ENCODE data around the gene SDK1. TPM values are rescaled to one million over a fixed set of nuclear protein-coding genes. Genes with fewer than 3 reads are reported as not detected.
A peak's percentile ranks its signal among the peaks of the same experiment; 100 is the strongest.

The SDK1 gene
- total RNA-seq, 1 donor from 2014 or later = 0.16 TPM

- Mint-ChIP-seq H3K4me1 (no peaks in the 10 kb centered on the region), H3K9me3 (no peaks in the 10 kb centered on the region), H3K4me3 (no peak overlapping the region), H3K27me3 (peaks cover 2% of the 10 kb centered on the region), H3K27ac (no peak overlapping the region), H3K36me3 (ENCODE audit: low read depth) (no peaks in the 10 kb centered on the region)
- intact Hi-C loops (cut with micrococcal nuclease) = no loop called here
- DNase-seq = no peak
Observed at GRCh38 chr7:3657206-3657605, 356.2 kb downstream of the SDK1 start.

GRCh38 chr7:3668743-3669142, 367.7 kb downstream of the SDK1 start:
- no peaks in the 10 kb centered on the region for H3K4me1 Mint-ChIP-seq
- no peaks in the 10 kb centered on the region for H3K9me3 Mint-ChIP-seq
- H3K27me3 Mint-ChIP-seq = peaks cover 3% of the 10 kb centered on the region
- intact Hi-C loops (cut with micrococcal nuclease) = no loop called here
- no peaks in the 10 kb centered on the region for H3K36me3 Mint-ChIP-seq (ENCODE audit: low read depth)
- no peak for DNase-seq
- H3K4me3 Mint-ChIP-seq = no peak overlapping the region
- no peak overlapping the region for H3K27ac Mint-ChIP-seq

- no peak for DNase-seq
- peaks cover 3% of the 10 kb centered on the region for H3K27me3 Mint-ChIP-seq
- H3K27ac Mint-ChIP-seq = no peak overlapping the region
- intact Hi-C loops (cut with micrococcal nuclease) = loop anchor here (5.0 to 10.0 kb wide), 2 partner anchors 369 to 806 kb away; partner anchors contain the start of gene SDK1
- H3K9me3 Mint-ChIP-seq = no peaks in the 10 kb centered on the region
- no peak overlapping the region for H3K4me3 Mint-ChIP-seq
- H3K4me1 Mint-ChIP-seq = no peaks in the 10 kb centered on the region
- H3K36me3 Mint-ChIP-seq (ENCODE audit: low read depth) = no peaks in the 10 kb centered on the region
Observed at GRCh38 chr7:3670898-3671297, 369.8 kb downstream of the SDK1 start.

GRCh38 chr7:3673524-3673923, 372.5 kb downstream of the SDK1 start:
- no peaks in the 10 kb centered on the region for H3K27me3 Mint-ChIP-seq
- H3K36me3 Mint-ChIP-seq (ENCODE audit: low read depth) = no peaks in the 10 kb centered on the region
- peak; percentile 80 for DNase-seq
- no peaks in the 10 kb centered on the region for H3K9me3 Mint-ChIP-seq
- no peak overlapping the region for H3K4me3 Mint-ChIP-seq
- intact Hi-C loops (cut with micrococcal nuclease) = loop anchor here (5.0 to 10.0 kb wide), 2 partner anchors 371 to 809 kb away; partner anchors contain the start of gene SDK1
- H3K4me1 Mint-ChIP-seq = no peaks in the 10 kb centered on the region
- no peak overlapping the region for H3K27ac Mint-ChIP-seq

GRCh38 chr7:3678314-3678810, 377.3 kb downstream of the SDK1 start:
- no peaks in the 10 kb centered on the region for H3K9me3 Mint-ChIP-seq
- intact Hi-C loops (cut with micrococcal nuclease) = loop anchor here (10.0 kb wide), 1 partner anchor 814 kb away; no protein-coding TSS in a partner anchor
- no peaks in the 10 kb centered on the region for H3K4me1 Mint-ChIP-seq
- H3K27ac Mint-ChIP-seq = no peak overlapping the region
- peaks cover 3% of the 10 kb centered on the region for H3K27me3 Mint-ChIP-seq
- no peak overlapping the region for H3K4me3 Mint-ChIP-seq
- DNase-seq = no peak
- H3K36me3 Mint-ChIP-seq (ENCODE audit: low read depth) = no peaks in the 10 kb centered on the region

- no peak overlapping the region for H3K4me3 Mint-ChIP-seq
- H3K27me3 Mint-ChIP-seq = peaks cover 3% of the 10 kb centered on the region
- H3K36me3 Mint-ChIP-seq (ENCODE audit: low read depth) = no peaks in the 10 kb centered on the region
- no peak for DNase-seq
- no peaks in the 10 kb centered on the region for H3K4me1 Mint-ChIP-seq
- intact Hi-C loops (cut with micrococcal nuclease) = no loop called here
- H3K9me3 Mint-ChIP-seq = no peaks in the 10 kb centered on the region
- H3K27ac Mint-ChIP-seq = no peak overlapping the region
Observed at GRCh38 chr7:3682028-3682710, 381.1 kb downstream of the SDK1 start.

GRCh38 chr7:3683546-3684539, 382.8 kb downstream of the SDK1 start:
- DNase-seq = no peak
- Mint-ChIP-seq H3K4me3 (no peak overlapping the region), H3K4me1 (no peaks in the 10 kb centered on the region), H3K27me3 (peaks cover 3% of the 10 kb centered on the region), H3K9me3 (no peaks in the 10 kb centered on the region), H3K36me3 (ENCODE audit: low read depth) (no peaks in the 10 kb centered on the region), H3K27ac (no peak overlapping the region)
- intact Hi-C loops (cut with micrococcal nuclease) = no loop called here

DNA sequence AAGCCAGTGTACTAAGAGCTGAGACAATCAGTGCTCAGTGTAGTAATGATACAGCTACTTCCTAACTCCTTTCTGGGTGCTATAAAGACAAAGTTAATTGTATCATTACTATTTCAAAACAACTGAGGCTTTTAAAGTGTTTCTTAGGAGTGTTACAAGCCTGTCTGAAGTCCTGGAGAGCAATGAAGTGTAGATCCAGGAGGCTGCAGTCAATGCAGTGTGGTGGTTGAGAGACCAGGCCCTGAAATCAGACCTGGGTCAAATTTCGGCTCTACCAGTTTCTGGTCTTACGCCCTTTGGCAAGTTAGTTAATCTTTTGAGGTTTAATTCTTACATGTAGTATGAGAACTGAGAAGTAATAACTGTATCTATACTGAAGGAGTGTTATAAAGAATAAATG, 387.0 kb downstream of the SDK1 start:
- intact Hi-C loops (cut with micrococcal nuclease) = no loop called here
- Mint-ChIP-seq H3K9me3 (no peaks in the 10 kb centered on the region), H3K4me3 (no peak overlapping the region), H3K36me3 (ENCODE audit: low read depth) (no peaks in the 10 kb centered on the region), H3K27ac (no peak overlapping the region), H3K27me3 (peaks cover 5% of the 10 kb centered on the region), H3K4me1 (no peaks in the 10 kb centered on the region)
- peak; percentile 20 for DNase-seq

- intact Hi-C loops (cut with micrococcal nuclease) = no loop called here
Observed at GRCh38 chr7:3688842-3689241, 387.8 kb downstream of the SDK1 start.

DNA sequence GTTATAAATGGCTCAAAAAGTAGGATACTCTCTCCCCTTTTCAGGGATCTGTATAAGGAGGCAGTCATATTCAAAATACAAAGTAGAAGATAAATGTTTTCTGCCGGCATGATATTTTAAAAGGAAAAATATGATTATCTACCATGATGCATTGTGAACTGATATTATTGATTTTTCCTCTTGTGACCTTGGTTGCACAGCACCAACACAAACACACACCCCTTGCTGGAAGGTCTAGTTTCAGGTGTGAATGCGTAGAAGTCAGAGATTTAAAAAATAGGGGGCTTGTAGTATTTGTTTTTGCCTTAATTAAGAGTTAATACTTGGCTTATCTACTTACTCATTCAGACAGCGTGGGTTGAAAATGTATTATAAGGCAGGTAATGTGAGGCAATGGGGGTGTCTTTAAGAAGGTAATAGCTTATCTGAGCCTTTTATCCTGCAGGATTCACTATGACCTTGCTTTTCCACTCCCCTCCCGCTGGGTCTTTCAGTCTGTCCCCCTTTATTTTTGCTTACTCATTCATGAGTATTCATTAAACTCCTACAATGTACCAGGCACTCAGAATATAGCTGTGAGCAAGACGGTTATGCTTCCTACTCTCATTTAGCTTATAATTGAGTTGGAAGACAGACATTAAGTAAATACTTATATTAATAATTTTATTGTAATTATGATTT, 390.6 kb downstream of the SDK1 start:
- Mint-ChIP-seq H3K36me3 (ENCODE audit: low read depth) (no peaks in the 10 kb centered on the region), H3K4me3 (no peak overlapping the region), H3K9me3 (no peaks in the 10 kb centered on the region), H3K4me1 (no peaks in the 10 kb centered on the region), H3K27ac (no peak overlapping the region), H3K27me3 (peaks cover 14% of the 10 kb centered on the region)
- DNase-seq = no peak
- intact Hi-C loops (cut with micrococcal nuclease) = no loop called here

More at GRCh38 chr7:3688842-3689241, 387.8 kb downstream of the SDK1 start:
- H3K9me3 Mint-ChIP-seq = no peaks in the 10 kb centered on the region
- peaks cover 6% of the 10 kb centered on the region for H3K27me3 Mint-ChIP-seq
- peak; percentile 28 for DNase-seq
- no peaks in the 10 kb centered on the region for H3K36me3 Mint-ChIP-seq (ENCODE audit: low read depth)
- H3K27ac Mint-ChIP-seq = no peak overlapping the region
- H3K4me3 Mint-ChIP-seq = no peak overlapping the region
- no peaks in the 10 kb centered on the region for H3K4me1 Mint-ChIP-seq

GRCh38 chr7:3695602-3696001, 394.6 kb downstream of the SDK1 start:
- DNase-seq = no peak
- intact Hi-C loops (cut with micrococcal nuclease) = no loop called here
- no peaks in the 10 kb centered on the region for H3K9me3 Mint-ChIP-seq

DNA sequence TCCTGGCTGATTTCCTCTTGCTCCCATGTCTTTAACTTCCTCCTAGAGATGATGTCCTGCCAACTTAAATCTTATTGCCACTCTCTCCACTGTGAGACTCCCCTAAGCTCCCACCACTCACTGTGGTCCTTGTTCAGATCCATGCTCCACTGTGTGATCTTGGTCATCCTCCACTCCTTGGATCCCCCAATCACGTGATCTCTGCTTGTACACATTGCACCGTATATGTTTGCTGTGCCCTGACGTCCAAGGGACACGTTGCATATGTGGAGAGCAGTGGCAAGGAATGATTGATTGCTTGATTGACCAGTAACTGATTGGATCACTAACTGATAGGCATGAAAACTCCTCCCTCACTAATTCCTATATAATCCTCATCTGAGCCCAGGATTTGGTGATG, 395.1 kb downstream of the SDK1 start:
- no peaks in the 10 kb centered on the region for H3K9me3 Mint-ChIP-seq
- no peak for DNase-seq
- intact Hi-C loops (cut with micrococcal nuclease) = no loop called here
- peaks cover 21% of the 10 kb centered on the region for H3K27me3 Mint-ChIP-seq
- no peak overlapping the region for H3K4me3 Mint-ChIP-seq
- H3K36me3 Mint-ChIP-seq (ENCODE audit: low read depth) = no peaks in the 10 kb centered on the region
- peaks cover 10% of the 10 kb centered on the region for H3K4me1 Mint-ChIP-seq
- no peak overlapping the region for H3K27ac Mint-ChIP-seq

More at GRCh38 chr7:3695602-3696001, 394.6 kb downstream of the SDK1 start:
- no peak overlapping the region for H3K4me3 Mint-ChIP-seq
- no peaks in the 10 kb centered on the region for H3K36me3 Mint-ChIP-seq (ENCODE audit: low read depth)
- H3K4me1 Mint-ChIP-seq = peaks cover 10% of the 10 kb centered on the region
- no peak overlapping the region for H3K27ac Mint-ChIP-seq
- H3K27me3 Mint-ChIP-seq = peaks cover 18% of the 10 kb centered on the region

- intact Hi-C loops (cut with micrococcal nuclease) = no loop called here
Observed at GRCh38 chr7:3697472-3697871, 396.4 kb downstream of the SDK1 start.

More at GRCh38 chr7:3697472-3697871, 396.4 kb downstream of the SDK1 start:
- H3K4me3 Mint-ChIP-seq = no peak overlapping the region
- no peaks in the 10 kb centered on the region for H3K9me3 Mint-ChIP-seq
- H3K4me1 Mint-ChIP-seq = peaks cover 10% of the 10 kb centered on the region
- no peaks in the 10 kb centered on the region for H3K36me3 Mint-ChIP-seq (ENCODE audit: low read depth)
- H3K27ac Mint-ChIP-seq = no peak overlapping the region
- peaks cover 18% of the 10 kb centered on the region for H3K27me3 Mint-ChIP-seq
- DNase-seq = no peak

Measured in activated CD4-positive, alpha-beta T cell treated with anti-CD3 and anti-CD28 coated beads, Interleukin-2, amount 10 ng/mL, durations not matched to agents 24 days and 14 days (primary cell).